ENCODE results near the gene TTC36. TPM values are rescaled to one million over a fixed set of nuclear protein-coding genes. Genes with fewer than 3 reads are reported as not detected.

Gene TTC36
- total RNA-seq, 4 donors from 2014 or later: 3.1 to 71.0 (median 5.0) TPM

DNA sequence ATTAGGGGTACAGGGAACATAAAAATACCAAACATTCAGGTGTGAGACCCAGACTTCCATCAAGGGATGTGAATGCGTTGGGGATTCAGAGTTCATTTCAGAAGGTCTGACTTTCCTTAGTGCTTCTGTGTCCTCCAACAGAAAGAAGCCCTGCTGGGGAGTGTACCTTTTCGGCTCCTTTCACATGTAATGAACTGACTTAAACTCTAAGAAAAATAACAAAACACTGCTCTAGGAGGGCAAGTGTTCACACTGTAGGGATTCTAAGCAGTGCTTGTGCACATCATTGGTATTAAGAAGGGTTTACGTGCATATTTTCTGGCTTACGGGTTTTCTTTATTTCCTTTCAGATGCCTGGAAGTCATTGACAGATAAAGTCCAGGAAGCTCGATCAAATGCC lies 15.7 kb upstream of the TTC36 start:
- TF ChIP-seq, protein P1, sequence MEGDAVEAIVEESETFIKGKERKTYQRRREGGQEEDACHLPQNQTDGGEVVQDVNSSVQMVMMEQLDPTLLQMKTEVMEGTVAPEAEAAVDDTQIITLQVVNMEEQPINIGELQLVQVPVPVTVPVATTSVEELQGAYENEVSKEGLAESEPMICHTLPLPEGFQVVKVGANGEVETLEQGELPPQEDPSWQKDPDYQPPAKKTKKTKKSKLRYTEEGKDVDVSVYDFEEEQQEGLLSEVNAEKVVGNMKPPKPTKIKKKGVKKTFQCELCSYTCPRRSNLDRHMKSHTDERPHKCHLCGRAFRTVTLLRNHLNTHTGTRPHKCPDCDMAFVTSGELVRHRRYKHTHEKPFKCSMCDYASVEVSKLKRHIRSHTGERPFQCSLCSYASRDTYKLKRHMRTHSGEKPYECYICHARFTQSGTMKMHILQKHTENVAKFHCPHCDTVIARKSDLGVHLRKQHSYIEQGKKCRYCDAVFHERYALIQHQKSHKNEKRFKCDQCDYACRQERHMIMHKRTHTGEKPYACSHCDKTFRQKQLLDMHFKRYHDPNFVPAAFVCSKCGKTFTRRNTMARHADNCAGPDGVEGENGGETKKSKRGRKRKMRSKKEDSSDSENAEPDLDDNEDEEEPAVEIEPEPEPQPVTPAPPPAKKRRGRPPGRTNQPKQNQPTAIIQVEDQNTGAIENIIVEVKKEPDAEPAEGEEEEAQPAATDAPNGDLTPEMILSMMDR (IDR thresholded peaks at IDR 0.05; ENCODE audit: low read depth): no peak

DNA sequence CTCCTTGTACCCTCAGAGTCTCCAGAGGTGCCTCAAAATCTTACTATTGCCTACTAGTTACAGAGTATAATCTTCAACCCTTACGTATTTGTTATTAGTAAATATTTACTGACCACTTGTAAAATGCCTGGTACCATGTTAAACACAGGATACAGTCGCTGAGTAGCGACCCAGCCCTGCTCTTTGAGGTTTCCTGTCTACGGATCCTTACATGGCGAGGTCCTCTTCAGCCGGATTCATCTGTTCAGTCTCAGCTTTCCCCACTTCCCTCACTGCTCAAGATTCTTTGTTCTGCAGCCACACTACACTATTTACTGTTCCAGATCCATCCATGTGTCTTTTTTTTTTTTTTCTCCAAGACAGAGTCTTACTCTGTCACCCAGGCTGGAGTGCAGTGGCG lies 13.2 kb upstream of the TTC36 start:
- TF ChIP-seq, protein P1 (IDR thresholded peaks at IDR 0.05; ENCODE audit: low read depth): no peak

DNA sequence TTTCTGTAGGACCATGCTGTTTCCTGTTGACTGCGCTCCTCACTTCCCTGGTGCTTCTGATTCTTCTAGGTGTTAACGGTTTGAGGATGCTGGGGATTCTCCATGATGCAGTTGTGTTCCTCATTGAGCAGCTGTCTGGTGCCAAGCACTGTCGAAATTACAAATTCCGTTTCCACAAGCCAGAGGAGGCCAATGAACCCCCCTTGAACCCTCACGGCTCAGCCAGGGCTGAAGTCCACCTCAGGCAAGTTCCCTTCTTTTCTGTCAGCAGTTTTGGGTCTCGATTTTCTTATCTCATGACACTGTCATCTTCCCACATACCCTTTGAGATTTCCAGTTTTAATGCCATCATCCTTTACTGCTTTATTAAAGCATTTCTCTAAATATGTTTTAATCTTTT lies 7.7 kb upstream of the TTC36 start:
- TF ChIP-seq, protein P1 (IDR thresholded peaks at IDR 0.05; ENCODE audit: low read depth): no peak

DNA sequence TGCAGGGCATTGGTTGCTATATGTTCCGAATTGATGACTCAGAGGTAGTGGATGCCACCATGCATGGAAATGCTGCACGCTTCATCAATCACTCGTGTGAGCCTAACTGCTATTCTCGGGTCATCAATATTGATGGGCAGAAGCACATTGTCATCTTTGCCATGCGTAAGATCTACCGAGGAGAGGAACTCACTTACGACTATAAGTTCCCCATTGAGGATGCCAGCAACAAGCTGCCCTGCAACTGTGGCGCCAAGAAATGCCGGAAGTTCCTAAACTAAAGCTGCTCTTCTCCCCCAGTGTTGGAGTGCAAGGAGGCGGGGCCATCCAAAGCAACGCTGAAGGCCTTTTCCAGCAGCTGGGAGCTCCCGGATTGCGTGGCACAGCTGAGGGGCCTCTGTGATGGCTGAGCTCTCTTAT lies 5.4 kb upstream of the TTC36 start:
- TF ChIP-seq, protein P1 (IDR thresholded peaks at IDR 0.05; ENCODE audit: low read depth): no peak

DNA sequence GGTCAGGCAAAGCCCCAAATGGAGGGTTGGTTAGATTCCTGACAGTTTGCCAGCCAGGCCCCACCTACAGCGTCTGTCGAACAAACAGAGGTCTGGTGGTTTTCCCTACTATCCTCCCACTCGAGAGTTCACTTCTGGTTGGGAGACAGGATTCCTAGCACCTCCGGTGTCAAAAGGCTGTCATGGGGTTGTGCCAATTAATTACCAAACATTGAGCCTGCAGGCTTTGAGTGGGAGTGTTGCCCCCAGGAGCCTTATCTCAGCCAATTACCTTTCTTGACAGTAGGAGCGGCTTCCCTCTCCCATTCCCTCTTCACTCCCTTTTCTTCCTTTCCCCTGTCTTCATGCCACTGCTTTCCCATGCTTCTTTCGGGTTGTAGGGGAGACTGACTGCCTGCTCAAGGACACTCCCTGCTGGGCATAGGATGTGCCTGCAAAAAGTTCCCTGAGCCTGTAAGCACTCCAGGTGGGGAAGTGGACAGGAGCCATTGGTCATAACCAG lies 4.7 kb upstream of the TTC36 start:
- TF ChIP-seq, protein P1 (IDR thresholded peaks at IDR 0.05; ENCODE audit: low read depth): no peak

DNA sequence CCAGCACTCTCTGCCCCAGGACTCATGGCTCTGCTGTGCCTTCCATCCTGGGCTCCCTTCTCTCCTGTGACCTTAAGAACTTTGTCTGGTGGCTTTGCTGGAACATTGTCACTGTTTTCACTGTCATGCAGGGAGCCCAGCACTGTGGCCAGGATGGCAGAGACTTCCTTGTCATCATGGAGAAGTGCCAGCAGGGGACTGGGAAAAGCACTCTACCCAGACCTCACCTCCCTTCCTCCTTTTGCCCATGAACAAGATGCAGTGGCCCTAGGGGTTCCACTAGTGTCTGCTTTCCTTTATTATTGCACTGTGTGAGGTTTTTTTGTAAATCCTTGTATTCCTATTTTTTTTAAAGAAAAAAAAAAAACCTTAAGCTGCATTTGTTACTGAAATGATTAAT lies 2.9 kb upstream of the TTC36 start:
- TF ChIP-seq, protein P1 (IDR thresholded peaks at IDR 0.05; ENCODE audit: low read depth): no peak

DNA sequence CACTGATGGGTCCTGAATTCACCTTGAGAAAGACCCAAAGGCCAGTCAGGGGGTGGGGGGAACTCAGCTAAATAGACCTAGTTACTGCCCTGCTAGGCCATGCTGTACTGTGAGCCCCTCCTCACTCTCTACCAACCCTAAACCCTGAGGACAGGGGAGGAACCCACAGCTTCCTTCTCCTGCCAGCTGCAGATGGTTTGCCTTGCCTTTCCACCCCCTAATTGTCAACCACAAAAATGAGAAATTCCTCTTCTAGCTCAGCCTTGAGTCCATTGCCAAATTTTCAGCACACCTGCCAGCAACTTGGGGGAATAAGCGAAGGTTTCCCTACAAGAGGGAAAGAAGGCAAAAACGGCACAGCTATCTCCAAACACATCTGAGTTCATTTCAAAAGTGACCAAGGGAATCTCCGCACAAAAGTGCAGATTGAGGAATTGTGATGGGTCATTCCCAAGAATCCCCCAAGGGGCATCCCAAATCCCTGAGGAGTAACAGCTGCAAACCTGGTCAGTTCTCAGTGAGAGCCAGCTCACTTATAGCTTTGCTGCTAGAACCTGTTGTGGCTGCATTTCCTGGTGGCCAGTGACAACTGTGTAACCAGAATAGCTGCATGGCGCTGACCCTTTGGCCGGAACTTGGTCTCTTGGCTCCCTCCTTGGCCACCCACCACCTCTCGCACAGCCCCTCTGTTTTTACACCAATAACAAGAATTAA lies 2.4 kb upstream of the TTC36 start:
- TF ChIP-seq, protein P1 (IDR thresholded peaks at IDR 0.05; ENCODE audit: low read depth): no peak
